GM21717 (cell line): ENCODE measurements around the gene WBP4.
"Not testable (repeated sequence)": the region's sequence is repeated elsewhere in the genome, so short reads cannot be mapped to it uniquely, and the experiment has no call there.

Experiments
- ATAC-seq: cut with Tn5 transposase; IDR thresholded peaks from one replicate; pipeline ENCODE4 v1.9.1; 2021; ENCODE audit warnings: mild to moderate bottlenecking, moderate library complexity; ENCODE audit not compliant: unreplicated experiment

WBP4 gene, protein sequence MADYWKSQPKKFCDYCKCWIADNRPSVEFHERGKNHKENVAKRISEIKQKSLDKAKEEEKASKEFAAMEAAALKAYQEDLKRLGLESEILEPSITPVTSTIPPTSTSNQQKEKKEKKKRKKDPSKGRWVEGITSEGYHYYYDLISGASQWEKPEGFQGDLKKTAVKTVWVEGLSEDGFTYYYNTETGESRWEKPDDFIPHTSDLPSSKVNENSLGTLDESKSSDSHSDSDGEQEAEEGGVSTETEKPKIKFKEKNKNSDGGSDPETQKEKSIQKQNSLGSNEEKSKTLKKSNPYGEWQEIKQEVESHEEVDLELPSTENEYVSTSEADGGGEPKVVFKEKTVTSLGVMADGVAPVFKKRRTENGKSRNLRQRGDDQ

DNA sequence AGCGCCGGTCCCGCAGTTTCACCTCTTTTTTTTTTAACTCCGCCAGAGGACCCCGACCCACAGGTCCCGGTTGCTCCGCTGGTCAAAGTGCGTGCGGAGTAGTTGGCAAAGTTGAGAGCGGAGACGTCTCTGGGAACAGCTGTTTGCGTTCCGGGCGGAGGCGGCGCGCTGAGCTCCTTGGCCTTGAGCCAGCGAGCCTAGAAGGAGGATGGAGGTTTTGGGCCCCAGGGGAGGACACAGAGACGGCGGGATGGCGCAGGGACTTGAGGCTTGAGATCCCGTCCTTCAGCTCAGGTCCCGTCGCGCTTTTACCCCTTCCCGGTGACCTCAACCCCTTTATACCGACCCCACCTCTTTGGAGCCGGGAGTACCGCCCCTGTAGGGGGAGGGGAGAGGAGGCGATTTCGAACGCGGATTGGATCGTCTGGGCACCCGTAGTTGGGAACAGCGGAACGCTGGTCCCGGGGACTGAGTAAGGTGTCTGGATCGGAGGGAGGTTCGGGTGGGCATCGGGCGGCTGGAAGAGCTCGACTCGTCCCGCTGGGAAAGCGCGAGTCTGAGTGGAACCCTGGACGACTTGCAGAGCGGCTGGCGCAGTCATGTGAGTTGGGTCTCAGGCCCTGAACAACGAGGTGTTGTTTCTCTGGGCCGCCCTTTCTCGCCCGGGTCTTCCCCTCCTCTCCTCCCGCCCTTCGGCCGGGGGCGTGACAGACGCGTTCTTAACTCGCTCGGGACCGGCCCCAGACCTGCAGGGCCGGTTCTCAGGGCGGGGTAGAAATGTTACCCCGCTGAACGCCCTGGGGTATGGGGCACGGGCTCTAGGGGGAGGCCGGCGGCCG, at the start of gene WBP4:
Gene WBP4, plus strand, starts transcription at position 435 of the 839 bp plus-strand sequence. Its CDS starts 165 bp downstream, at position 600.
- ATAC-seq: peak; percentile 63

GRCh38 chr13:41012536-41012935, 48.8 kb upstream of the WBP4 start:
- no peak for ATAC-seq

GRCh38 chr13:41013835-41014234, 47.5 kb upstream of the WBP4 start:
- ATAC-seq: no peak

GRCh38 chr13:41015920-41016319, 45.4 kb upstream of the WBP4 start:
- no peak for ATAC-seq

DNA sequence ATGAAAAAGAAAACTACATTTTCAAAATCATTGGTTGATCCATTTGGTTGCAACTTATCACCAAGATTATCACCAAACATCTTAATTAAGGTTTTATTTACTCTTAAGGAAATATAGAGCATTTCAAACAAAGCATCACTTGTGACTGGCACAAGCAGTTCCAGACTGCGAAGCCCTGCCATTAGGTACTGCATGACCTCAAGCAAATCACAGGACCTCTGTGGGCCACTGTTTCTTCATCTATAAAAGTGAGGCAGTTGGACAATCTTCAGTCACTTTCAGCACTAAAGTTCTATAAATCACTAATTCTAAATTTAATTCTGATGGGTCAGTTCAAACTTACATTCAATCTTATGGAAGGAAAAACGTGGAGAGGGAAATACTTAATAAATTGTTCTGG, 44.1 kb upstream of the WBP4 start:
- ATAC-seq: no peak

DNA sequence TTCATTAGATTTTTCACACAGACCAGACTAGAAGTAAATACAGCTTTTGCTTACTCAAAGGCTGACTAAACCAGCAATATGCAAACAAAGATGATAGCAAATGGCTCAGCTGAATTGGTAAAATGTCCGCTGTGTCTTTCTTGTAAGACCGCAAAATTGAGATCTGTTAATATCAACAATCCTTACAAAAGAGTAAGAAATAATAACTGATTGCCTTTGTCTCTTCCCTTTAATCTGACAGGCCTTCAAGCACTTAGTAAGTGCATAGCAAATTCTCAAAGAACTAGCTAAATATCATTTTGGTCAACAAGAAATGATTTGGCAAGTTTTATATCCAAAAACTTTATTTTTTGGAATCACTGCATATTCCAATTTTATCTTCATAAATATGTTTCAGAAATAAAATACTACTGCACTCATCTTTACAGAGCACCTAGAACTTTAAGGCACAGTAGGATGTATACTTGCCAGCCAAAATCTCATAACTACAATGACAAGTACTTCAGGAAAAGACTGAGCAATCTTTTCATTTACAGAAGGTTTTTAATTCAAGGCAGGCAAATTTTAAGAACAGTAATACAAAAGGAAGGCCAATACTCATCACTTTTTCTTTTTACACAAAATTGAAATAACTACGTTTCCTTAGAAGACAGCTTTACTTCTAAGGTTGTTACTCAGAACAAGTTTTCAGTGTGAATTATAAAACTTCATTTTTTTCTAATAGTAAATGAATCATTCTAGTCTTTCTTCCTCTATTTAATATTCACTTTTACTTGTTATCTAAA, 43.3 kb upstream of the WBP4 start:
- no peak for ATAC-seq

- no peak for ATAC-seq
These were observed 42.7 kb upstream of the WBP4 start for GRCh38 chr13:41018602-41018948.

DNA sequence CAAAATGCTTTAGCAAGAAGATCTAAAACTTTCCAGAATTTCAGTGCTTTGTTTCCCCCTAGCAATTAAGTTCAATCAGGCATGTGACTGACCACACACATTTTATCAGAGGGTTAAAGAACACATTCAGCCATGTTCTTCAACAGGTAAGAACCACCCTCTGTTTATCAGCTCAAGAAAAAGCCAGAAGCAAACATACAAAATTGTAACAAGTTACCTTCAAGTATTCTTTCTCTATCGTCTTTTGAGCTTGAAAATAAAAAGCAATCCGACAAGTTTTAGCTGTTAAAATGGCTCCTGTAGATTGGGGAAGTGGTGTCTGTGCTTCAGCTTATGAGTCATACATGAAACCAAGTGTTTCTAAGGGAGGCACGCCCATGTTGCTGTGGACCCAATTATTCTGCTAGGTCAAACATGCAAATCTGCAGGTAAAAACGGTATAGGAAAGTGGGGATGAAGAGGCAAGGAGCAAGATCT, 42.3 kb upstream of the WBP4 start, which contains the start of gene ELF1:
Gene ELF1, minus strand, starts transcription at position 306 of the 477 bp plus-strand sequence. CDS start 37,262 bp downstream, outside the sequence.
- peak; percentile 87 for ATAC-seq

- no peak for ATAC-seq
These were observed 41.5 kb upstream of the WBP4 start for GRCh38 chr13:41019578-41020347.

GRCh38 chr13:41025518-41025917, 35.8 kb upstream of the WBP4 start:
- ATAC-seq: no peak

DNA sequence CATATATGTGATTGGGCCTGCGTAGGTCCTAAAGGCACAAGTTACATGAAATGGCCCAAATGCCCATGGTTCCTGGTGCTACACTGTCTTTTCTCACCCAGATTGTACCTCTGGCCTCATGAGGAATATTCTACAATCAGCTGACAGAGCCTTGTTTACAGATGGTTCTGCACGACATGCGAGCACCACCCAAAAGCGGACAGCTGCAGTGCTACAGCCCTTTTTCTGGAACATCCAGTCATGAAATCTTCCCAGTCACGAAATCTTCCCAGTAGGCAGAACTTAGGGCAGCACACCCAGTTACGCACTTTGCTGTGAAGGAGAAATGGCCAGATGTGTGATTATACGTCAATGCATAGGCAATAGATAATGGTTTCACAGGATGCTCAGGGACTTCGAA, 34.5 kb upstream of the WBP4 start:
- ATAC-seq: no peak

GRCh38 chr13:41028051-41028450, 33.3 kb upstream of the WBP4 start:
- no peak for ATAC-seq

DNA sequence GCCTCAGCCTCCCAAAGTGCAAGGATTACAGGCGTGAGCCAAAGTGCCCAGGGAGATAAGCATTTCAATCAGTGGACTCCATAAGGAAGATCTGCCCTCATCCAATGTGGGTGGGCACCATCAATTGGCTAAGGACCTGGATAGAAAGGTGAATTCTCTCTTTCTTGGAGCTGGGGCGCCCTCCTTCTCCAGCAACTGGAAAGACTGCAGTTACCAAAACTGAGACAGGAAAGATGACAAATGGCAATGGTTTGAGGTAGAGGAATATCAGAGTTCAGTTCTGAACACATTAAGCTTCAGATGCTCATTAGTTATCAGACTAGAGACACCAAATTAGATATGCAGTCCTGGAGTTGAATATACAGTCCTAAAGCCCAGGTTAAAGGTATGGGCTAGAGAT, 31.7 kb upstream of the WBP4 start:
- ATAC-seq: no peak

DNA sequence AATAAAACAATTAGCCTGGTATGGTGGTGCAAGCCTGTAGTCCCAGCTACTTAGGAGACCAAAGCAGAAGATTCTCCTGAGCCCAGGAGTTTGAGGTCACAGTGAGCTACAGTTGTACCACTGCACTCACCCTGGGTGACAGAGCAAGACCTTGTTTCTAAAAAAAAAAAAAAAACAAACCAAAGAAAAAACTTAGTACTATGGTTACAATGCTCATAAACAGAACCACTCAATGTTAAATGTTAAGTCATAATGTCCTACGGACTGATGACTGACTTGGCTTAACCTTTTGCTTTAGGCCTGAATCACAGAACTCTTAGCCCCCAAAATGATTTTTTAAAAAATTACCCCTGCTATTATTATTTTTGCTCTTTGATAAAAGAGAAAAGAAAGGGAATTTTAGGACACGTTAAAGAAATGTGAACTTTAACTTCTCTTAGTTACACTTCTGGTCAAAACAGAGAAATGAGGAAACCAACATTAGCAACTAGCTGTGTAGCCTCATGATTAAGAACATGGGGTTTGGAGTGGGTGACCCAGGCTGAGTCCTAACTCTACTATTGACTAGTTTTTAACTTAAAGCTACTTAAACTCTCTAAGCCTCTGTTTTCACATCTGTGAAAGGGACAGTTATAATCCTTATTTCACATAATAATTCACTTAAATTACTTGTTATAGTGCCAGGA, 28.5 kb upstream of the WBP4 start:
- no peak for ATAC-seq

DNA sequence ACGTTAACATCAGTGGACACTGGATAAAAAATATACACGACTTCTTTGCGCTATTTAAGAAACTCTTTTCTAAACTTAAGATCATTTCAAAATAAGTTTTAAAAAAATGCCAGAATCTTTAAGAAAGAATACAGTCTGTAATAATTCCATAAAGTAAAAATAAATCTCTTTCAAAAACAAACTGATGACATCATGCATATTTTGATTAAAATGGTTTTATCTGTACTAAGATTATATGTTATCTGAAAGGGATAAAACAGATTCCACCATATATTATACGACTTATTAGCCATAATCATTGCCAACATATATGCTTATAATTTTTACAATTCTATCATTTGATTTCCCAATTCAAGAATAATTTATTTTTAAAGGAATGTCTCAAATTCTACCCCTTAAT, 26.9 kb upstream of the WBP4 start:
- ATAC-seq: no peak

GRCh38 chr13:41034881-41035280, 26.4 kb upstream of the WBP4 start:
- no peak for ATAC-seq

DNA sequence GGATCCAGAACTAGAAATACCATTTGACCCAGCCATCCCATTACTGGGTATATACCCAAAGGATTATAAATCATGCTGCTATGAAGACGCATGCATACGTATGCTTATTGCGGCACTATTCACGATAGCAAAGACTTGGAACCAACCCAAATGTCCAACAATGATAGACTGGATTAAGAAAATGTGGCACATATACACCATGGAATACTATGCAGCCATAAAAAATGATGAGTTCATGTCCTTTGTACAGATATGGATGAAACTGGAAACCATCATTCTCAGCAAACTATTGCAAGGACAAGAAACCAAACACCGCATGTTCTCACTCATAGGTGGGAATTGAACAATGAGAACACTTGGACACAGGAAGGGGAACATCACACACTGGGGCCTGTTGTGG, 24.8 kb upstream of the WBP4 start:
- ATAC-seq: not testable (repeated sequence)

DNA sequence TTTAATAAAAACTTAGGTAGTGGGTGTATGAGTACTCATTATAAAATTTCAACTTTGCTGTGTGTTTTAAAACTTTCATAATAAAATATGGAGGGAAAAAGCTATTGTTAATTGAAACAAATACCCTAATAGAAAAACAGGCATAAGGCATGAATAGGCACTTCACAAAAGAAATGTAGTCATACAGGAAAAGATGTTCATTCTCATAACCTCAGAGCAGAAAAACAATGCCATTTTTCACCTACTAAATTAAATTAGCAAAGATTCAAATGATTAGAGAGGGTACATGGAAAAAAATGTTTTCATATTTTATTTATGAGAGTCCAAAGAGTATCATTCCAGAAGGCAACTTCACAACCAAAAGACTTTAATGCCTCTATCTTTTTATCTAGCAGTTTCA, 21.6 kb upstream of the WBP4 start:
- no peak for ATAC-seq

DNA sequence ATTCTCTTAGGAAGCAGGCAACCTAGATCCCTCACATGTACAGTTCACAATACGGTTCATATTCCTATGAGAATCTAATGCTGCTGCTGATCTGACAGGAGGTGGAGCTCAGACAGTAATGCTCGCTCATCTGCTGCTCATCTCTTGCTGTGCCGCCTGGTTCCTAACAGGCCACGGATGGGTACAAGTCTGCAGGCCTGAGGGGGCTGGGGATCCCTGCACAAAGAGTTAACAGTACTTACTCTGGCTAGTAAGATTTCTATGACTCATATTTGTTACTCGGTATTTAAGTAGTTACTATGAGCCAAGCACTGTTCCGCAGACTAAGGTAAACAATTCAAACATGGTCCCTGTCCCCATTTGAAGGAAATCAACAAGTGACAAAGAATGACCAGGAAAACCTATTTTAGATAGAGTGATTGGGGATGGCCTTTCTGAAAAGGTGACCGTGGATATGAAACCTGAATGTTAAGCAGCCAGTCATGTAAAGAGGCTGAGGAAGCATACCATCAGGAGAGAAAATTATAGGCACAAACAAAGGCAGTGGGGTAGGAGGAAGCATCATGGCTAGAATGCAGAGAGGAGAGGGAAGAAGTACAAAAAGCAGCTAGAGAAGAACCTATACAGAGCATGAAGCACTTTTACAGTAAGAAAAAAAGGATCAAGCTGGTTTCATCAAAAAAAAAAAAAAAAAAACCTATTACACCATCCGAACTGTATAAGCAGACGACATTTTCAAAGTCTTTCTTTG, 20.6 kb upstream of the WBP4 start:
- no peak for ATAC-seq
